ENCODE results near the gene RUFY3.

Gene RUFY3

GRCh38 chr4:70737409-70737808 lies 15.6 kb downstream of the RUFY3 start:
- TF ChIP-seq, protein P1, sequence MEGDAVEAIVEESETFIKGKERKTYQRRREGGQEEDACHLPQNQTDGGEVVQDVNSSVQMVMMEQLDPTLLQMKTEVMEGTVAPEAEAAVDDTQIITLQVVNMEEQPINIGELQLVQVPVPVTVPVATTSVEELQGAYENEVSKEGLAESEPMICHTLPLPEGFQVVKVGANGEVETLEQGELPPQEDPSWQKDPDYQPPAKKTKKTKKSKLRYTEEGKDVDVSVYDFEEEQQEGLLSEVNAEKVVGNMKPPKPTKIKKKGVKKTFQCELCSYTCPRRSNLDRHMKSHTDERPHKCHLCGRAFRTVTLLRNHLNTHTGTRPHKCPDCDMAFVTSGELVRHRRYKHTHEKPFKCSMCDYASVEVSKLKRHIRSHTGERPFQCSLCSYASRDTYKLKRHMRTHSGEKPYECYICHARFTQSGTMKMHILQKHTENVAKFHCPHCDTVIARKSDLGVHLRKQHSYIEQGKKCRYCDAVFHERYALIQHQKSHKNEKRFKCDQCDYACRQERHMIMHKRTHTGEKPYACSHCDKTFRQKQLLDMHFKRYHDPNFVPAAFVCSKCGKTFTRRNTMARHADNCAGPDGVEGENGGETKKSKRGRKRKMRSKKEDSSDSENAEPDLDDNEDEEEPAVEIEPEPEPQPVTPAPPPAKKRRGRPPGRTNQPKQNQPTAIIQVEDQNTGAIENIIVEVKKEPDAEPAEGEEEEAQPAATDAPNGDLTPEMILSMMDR (conservative IDR thresholded peaks at IDR 0.05; ENCODE audit: control insufficient read depth, insufficient read depth, low read depth, low read length): no peak
- no peak for DNase-seq (ENCODE audit: low read depth)
- no peak overlapping the region for H3K4me3 ChIP-seq (ENCODE audit: control insufficient read depth, low read depth, low read length)

DNA sequence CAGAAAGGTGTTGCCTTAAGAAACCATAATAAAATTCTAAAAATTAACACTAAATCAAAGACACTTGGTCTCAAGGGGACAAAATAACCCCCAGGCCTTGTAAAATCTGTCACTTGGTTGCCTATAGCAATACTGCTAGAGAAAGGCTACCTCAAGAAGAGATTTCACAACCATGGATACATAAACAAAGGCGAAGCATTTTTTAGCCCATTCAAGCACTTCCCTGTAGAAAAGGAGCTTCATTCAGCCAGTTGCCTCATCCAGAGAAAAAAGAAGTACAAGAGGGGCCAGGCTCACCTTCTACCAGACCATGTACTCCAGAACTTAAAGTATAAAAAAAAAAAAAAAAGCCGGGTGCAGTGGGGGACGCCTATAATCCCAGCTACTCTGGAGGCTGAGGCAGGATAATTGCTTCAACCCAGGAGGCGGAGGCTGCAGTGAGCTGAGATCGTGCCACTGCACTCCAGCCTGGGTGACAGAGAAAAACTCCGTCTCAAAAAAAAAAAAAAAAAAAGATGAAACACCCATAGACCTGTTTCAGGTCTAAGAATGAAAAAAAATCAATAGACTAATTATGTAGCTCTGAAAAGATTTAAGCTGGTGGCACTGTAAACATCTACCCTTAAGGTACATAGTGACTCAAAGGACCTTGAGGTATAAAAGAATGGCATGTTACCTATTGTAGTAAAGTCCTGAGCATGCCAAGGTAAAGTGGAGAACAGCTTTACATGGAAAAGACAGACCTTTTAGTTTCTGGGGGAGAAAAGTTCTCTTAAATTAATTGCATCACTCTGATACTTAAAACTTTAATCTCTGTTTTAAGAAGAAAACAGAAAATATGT lies 18.0 kb downstream of the RUFY3 start:
- H3K4me3 ChIP-seq (ENCODE audit: control insufficient read depth, low read depth, low read length): no peak overlapping the region

GRCh38 chr4:70741867-70742658 lies 20.3 kb downstream of the RUFY3 start:
- H3K4me3 ChIP-seq (ENCODE audit: control insufficient read depth, low read depth, low read length): no peak overlapping the region
- TF ChIP-seq, protein P1 (conservative IDR thresholded peaks at IDR 0.05; ENCODE audit: control insufficient read depth, insufficient read depth, low read depth, low read length): no peak
- DNase-seq (ENCODE audit: low read depth): no peak

More for the DNA sequence above, 18.0 kb downstream of the RUFY3 start:
- TF ChIP-seq, protein P1 (conservative IDR thresholded peaks at IDR 0.05; ENCODE audit: control insufficient read depth, insufficient read depth, low read depth, low read length): no peak
- DNase-seq (ENCODE audit: low read depth): no peak

DNA sequence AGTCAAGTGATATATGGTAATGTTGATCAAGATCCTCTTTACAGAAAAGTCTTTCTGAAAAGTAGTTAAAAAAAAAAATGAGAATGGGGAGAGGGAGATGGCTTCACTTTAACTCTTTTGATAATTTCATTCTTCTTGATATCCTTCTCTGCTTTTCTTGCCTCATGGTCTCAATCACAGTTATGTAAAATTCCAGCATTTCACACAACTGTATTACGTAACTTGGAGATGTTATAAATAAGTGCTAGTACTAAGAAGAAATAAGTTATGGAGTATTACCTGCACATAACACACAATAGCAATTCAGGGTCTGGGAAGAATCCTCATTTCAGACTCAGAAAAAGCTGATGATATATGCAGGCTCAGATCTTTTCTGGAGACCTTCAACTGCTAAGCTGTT lies 22.0 kb downstream of the RUFY3 start:
- TF ChIP-seq, protein P1 (conservative IDR thresholded peaks at IDR 0.05; ENCODE audit: control insufficient read depth, insufficient read depth, low read depth, low read length): no peak
- DNase-seq (ENCODE audit: low read depth): no peak
- H3K4me3 ChIP-seq (ENCODE audit: control insufficient read depth, low read depth, low read length): no peak overlapping the region

DNA sequence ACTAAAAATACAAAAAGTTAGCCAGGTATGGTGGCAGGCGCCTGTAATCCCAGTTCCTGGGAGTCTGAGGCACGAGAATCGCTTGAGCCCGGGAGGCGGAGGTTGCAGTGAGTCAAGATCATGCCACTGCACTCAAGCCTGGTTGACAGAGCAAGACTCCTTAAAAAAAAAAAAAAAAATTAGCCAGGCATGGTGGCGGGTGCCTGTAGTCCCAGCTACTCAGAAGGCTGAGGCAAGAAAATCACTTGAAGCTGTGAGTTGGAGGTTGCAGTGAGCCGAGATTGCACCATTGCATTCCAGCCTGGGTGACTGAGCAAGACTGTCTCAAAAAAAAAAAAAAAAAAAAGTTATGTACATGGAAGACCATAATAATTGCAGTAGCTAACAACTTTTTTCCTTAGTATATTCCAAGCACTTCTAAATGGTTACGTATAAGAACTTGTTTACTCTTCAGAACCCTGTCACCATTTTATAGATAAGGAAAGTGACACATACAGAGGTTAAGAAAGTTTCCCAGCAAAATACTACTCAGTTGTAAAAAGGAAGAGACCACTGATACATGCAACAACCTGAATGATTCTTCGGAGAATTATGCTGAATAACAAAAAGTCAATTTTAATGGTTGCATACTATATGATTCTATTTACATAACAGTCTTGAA lies 24.5 kb downstream of the RUFY3 start:
- DNase-seq (ENCODE audit: low read depth): peak; percentile 77
- H3K4me3 ChIP-seq (ENCODE audit: control insufficient read depth, low read depth, low read length): no peak overlapping the region
- TF ChIP-seq, protein P1 (conservative IDR thresholded peaks at IDR 0.05; ENCODE audit: control insufficient read depth, insufficient read depth, low read depth, low read length): no peak

DNA sequence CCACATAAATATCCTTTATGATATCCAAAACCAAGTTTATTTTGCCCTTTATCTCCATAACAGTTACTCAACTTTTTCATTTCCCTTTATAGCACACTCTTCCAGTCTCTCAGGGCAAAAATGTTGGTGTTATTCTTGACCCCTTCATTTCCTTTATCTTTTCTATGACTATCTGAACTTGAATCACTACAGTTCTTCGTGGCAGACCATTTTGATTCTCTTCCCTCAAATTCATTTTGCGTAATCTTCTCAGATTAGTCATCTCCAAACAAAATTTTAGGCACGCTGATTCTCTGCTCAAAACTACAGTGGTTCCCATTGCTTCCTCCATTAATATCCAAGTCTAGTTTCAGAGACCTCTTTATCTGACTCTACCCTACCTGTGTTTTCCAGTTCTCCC lies 26.1 kb downstream of the RUFY3 start:
- peak; percentile 67 for DNase-seq (ENCODE audit: low read depth)
- TF ChIP-seq, protein P1 (conservative IDR thresholded peaks at IDR 0.05; ENCODE audit: control insufficient read depth, insufficient read depth, low read depth, low read length): no peak
- no peak overlapping the region for H3K4me3 ChIP-seq (ENCODE audit: control insufficient read depth, low read depth, low read length)

All from fibroblast of mammary gland (primary cell).